Liver (tissue), 9 donors: ENCODE data around the gene ABCA1. TPM values are rescaled to one million over a fixed set of nuclear protein-coding genes. Genes with fewer than 3 reads are reported as not detected.

Experiments
- DNase-seq: peaks from one replicate; pipeline ENCODE4 v3.0.0-alpha.2; 2017; ENCODE audit warnings: low spot score
- H3K27ac ChIP-seq, 2 donors: one replicate each; pipeline ENCODE4 v1.7.0; 2013; ENCODE audit warnings: inconsistent platforms in 2 of 2, low read length in 2 of 2, control low read depth in 1 of 2, low read depth in 1 of 2, mild to moderate bottlenecking in 1 of 2
- H3K27me3 ChIP-seq, 4 donors: one replicate each; pipeline versions ENCODE4 v1.6.1 to v1.7.0; 2013; ENCODE audit warnings: low read length in 3 of 4, inconsistent platforms in 1 of 4, mild to moderate bottlenecking in 1 of 4, moderate library complexity in 1 of 4; ENCODE audit not compliant: control insufficient read depth in 4 of 4, insufficient read depth in 4 of 4
- H3K36me3 ChIP-seq, 4 donors: one replicate each; pipeline versions ENCODE4 v1.6.1 to v1.7.0; 2013; ENCODE audit warnings: low read length in 3 of 4, mild to moderate bottlenecking in 3 of 4, low read depth in 1 of 4, moderate library complexity in 1 of 4; ENCODE audit not compliant: control insufficient read depth in 4 of 4, insufficient read depth in 3 of 4
- H3K4me1 ChIP-seq, 4 donors: one replicate each; pipeline versions ENCODE4 v1.6.1 to v1.7.0; 2013; ENCODE audit warnings: low read length in 3 of 4, mild to moderate bottlenecking in 3 of 4, moderate library complexity in 1 of 4; ENCODE audit not compliant: control insufficient read depth in 4 of 4, insufficient read depth in 4 of 4
- H3K4me3 ChIP-seq, 3 donors: one replicate each; pipeline versions ENCODE4 v1.6.1 to v1.7.0; 2013; ENCODE audit warnings: low read length in 3 of 3, control low read depth in 1 of 3, low read depth in 1 of 3, mild to moderate bottlenecking in 1 of 3
- H3K9ac ChIP-seq, 2 donors: one replicate each; pipeline ENCODE4 v1.7.0; 2013; ENCODE audit warnings: low read length in 2 of 2, mild to moderate bottlenecking in 2 of 2, moderate library complexity in 2 of 2, control low read depth in 1 of 2, low read depth in 1 of 2
- H3K9me3 ChIP-seq, 4 donors: one replicate each; pipeline versions ENCODE4 v1.6.1 to v1.7.0; 2013; ENCODE audit warnings: low read length in 3 of 4; ENCODE audit not compliant: control insufficient read depth in 4 of 4
- ATF3 ChIP-seq: IDR thresholded peaks from 2 replicates; pipeline ENCODE4 v1.6.1; 2016; ENCODE audit warnings: antibody characterized with exemption
- CTCF ChIP-seq: fragments of 150-350 bp; IDR thresholded peaks from 2 replicates; pipeline ENCODE4 v1.5.1; 2017; ENCODE audit warnings: improper control_type of control experiment, low read depth, low read length; ENCODE audit not compliant: missing input control
- EGR1 ChIP-seq, 2 donors: IDR thresholded peaks; 2 replicates each; pipeline ENCODE4 v1.6.1; 2016 to 2018; ENCODE audit warnings: antibody characterized with exemption in 2 of 2, low read depth in 2 of 2
- FOXA1 ChIP-seq: IDR thresholded peaks from 2 replicates; pipeline ENCODE4 v1.6.1; 2016; ENCODE audit warnings: antibody characterized with exemption
- FOXA2 ChIP-seq: IDR thresholded peaks from 2 replicates; pipeline ENCODE4 v1.6.1; 2016; ENCODE audit warnings: antibody characterized with exemption
- GABPA ChIP-seq, 2 donors: IDR thresholded peaks in 1 of 2; conservative IDR thresholded peaks in 1 of 2; 2 replicates each; pipeline ENCODE4 v1.6.1; 2016; ENCODE audit warnings: antibody characterized with exemption in 2 of 2, mild to moderate bottlenecking in 1 of 2, moderate library complexity in 1 of 2
- HNF4A ChIP-seq, 2 donors: conservative IDR thresholded peaks; 2 replicates each; pipeline ENCODE4 v1.6.1; 2016; ENCODE audit warnings: antibody characterized with exemption in 2 of 2, mild to moderate bottlenecking in 2 of 2
- HNF4G ChIP-seq: IDR thresholded peaks from 2 replicates; pipeline ENCODE4 v1.6.1; 2016; ENCODE audit warnings: antibody characterized with exemption
- JUND ChIP-seq, 2 donors: IDR thresholded peaks; 2 replicates each; pipeline ENCODE4 v1.6.1; 2016; ENCODE audit warnings: antibody characterized with exemption in 2 of 2
- MAX ChIP-seq: IDR thresholded peaks from 2 replicates; pipeline ENCODE4 v1.6.1; 2016; ENCODE audit warnings: antibody characterized with exemption
- NR2F2 ChIP-seq: IDR thresholded peaks from 2 replicates; pipeline ENCODE4 v1.6.1; 2016; ENCODE audit warnings: antibody characterized with exemption
- RAD21 ChIP-seq, 2 donors: IDR thresholded peaks; 2 replicates each; pipeline ENCODE4 v1.6.1; 2016; ENCODE audit warnings: antibody characterized with exemption in 2 of 2, mild to moderate bottlenecking in 2 of 2
- REST ChIP-seq: IDR thresholded peaks from 2 replicates; pipeline ENCODE4 v1.6.1; 2016; ENCODE audit warnings: antibody characterized with exemption, mild to moderate bottlenecking
- RXRA ChIP-seq, 2 donors: IDR thresholded peaks; 2 replicates each; pipeline ENCODE4 v1.6.1; 2017 to 2018; ENCODE audit warnings: antibody characterized with exemption in 2 of 2, mild to moderate bottlenecking in 1 of 2
- SP1 ChIP-seq: IDR thresholded peaks from 2 replicates; pipeline ENCODE4 v1.6.1; 2018; ENCODE audit warnings: antibody characterized with exemption, mild to moderate bottlenecking
- TAF1 ChIP-seq: conservative IDR thresholded peaks from 2 replicates; pipeline ENCODE4 v1.6.1; 2016; ENCODE audit warnings: antibody characterized with exemption, mild to moderate bottlenecking
- YY1 ChIP-seq: IDR thresholded peaks from 2 replicates; pipeline ENCODE4 v1.6.1; 2016; ENCODE audit warnings: antibody characterized with exemption, mild to moderate bottlenecking
- ZBTB33 ChIP-seq: IDR thresholded peaks from 2 replicates; pipeline ENCODE4 v1.6.1; 2016; ENCODE audit warnings: antibody characterized with exemption
- WGBS: extraction: QIAGEN DNeasy Blood & Tissue Kit; methylation state at CpG from one replicate; pipeline ENCODE4 v1.1.7; 2013; 5-methylcytosine and 5-hydroxymethylcytosine counted together
- polyA plus RNA-seq, 2 donors: library from polyadenylated mRNA; stranded (reverse) in 1 of 2; unstranded in 1 of 2; fragments of 200-250 nt in 1 of 2; fragments of >200 nt in 1 of 2; fragmentation: Nextera tagmentation in 1 of 2; extraction: Ambion mirVana in 1 of 2; gene quantifications; one replicate each; pipeline versions ENCODE4 v1.2.1 to v1.2.3, GENCODE V29; 2013 to 2015
- total RNA-seq, 2 donors: library from RNA; depleted of rRNA; stranded (reverse); fragments of >200 nt; gene quantifications; one replicate each; pipeline ENCODE4 v1.2.3, GENCODE V29; 2014
- donor health status: healthy.
- donor health status: healthy.
- donor health status: healthy.
- donor health status: healthy.
- donor health status: healthy.

The ABCA1 gene
- total and polyA plus RNA-seq, 4 donors: 15.4 to 223 (median 62.9) TPM

DNA sequence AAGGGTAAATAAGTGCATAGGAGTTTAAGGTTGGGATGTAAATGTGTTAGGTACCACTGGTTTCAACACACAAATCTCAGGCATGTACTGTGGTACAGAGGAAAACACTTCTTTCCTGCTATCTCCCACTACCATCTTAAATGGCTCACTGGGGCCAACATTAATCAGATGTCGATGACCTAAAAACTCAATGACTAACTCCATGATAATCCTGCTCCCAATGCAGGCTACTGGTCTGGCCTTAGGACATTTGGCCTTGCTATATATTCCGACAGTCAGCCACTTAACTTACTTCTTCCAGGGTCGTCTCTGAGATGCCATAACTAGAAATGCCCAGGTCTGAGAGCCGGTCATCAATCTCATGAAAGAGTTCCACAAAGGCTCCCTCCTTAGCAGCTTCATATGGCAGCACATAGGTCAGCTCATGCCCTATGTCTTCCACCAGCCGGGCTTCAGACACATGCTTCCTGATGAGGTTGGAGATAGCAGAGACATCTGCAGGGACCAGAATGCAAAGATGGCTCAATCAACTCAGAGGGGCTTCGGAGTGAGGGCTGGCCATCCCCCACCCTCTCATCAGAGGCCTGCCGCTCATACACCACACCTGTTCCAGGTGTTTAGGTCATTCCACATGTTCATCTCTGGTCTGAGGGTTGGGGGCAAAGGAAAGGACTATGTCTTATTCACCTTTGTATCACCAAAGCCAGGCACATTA is 111.9 kb downstream of the ABCA1 start:
- H3K27ac ChIP-seq: no peak overlapping the region
- H3K4me3 ChIP-seq: no peak overlapping the region
- no peaks in the 10 kb centered on the region for H3K9me3 ChIP-seq
- WGBS: 97% methylated on average over 7 of the region's 7 CpGs
- no peaks in the 10 kb centered on the region for H3K27me3 ChIP-seq
- peaks cover 3 to 55% (median 45%) of the 10 kb centered on the region in 4 donors for H3K4me1 ChIP-seq
- no peak for TF ChIP-seq CTCF
- TF ChIP-seq GABPA (IDR thresholded peaks at IDR 0.05 in 1 of 2, conservative IDR thresholded peaks at IDR 0.05 in 1 of 2): no peak
- TF ChIP-seq RXRA (IDR thresholded peaks at IDR 0.05): no peak
- TF ChIP-seq HNF4G: no peak
- no peak overlapping the region for H3K9ac ChIP-seq
- no peak for DNase-seq
- H3K36me3 ChIP-seq: peaks cover 20 to 87% (median 78%) of the 10 kb centered on the region in 4 donors

- TF ChIP-seq HNF4A (conservative IDR thresholded peaks at IDR 0.05) (peak; percentile 76 to 81), SP1 (peak; percentile 92), ZBTB33 (no peak), REST (peak; percentile 38), MAX (peak; percentile 72), YY1 (peak; percentile 91), RXRA (IDR thresholded peaks at IDR 0.05) (peak; percentile 87 to 94), JUND (IDR thresholded peaks at IDR 0.05) (peak; percentile 75 to 93), ATF3 (peak; percentile 85), GABPA (IDR thresholded peaks at IDR 0.05 in 1 of 2, conservative IDR thresholded peaks at IDR 0.05 in 1 of 2) (peak in 1 of 2 donors; percentile 20), HNF4G (no peak), CTCF (no peak), FOXA2 (peak; percentile 41), RAD21 (IDR thresholded peaks at IDR 0.05) (peak in 1 of 2 donors; percentile 33), EGR1 (IDR thresholded peaks at IDR 0.05; ENCODE audit: low read depth in 2 of 2) (peak in 1 of 2 donors; percentile 69), TAF1 (no peak), FOXA1 (peak; percentile 61), NR2F2 (peak; percentile 81)
- 29% methylated on average over 12 of the region's 12 CpGs for WGBS
- Histone ChIP-seq H3K9me3 (no peaks in the 10 kb centered on the region), H3K4me3 (no peak overlapping the region), H3K36me3 (peaks cover 8 to 85% (median 69%) of the 10 kb centered on the region in 4 donors), H3K27me3 (no peaks in the 10 kb centered on the region), H3K27ac (peak overlapping the region; percentile 28 to 49), H3K9ac (peak overlapping the region in 1 of 2 donors; percentile 45), H3K4me1 (peaks cover 0 to 32% (median 28%) of the 10 kb centered on the region in 4 donors)
- no peak for DNase-seq
Observed at GRCh38 chr9:104810421-104811339, 117.3 kb downstream of the ABCA1 start.
